ENCODE measurements around the gene SURF4. TPM values are rescaled to one million over a fixed set of nuclear protein-coding genes. Genes with fewer than 3 reads are reported as not detected.
"Not testable (repeated sequence)": the region's sequence is repeated elsewhere in the genome, so short reads cannot be mapped to it uniquely, and the experiment has no call there.

SURF4 gene
- total RNA-seq, 1 experiment from 2014 or later: 171 TPM

GRCh38 chr9:133335924-133336811, 39.7 kb downstream of the SURF4 start, which contains the start of gene SURF6 (continued):
- TF ChIP-seq ATF1 (CRISPR knock-in tag; IDR thresholded peaks at IDR 0.05) (0 out of 2 replicates have a peak, but pooled peaks have one; percentile 65), TP53 (CRISPR knock-in tag; IDR thresholded peaks at IDR 0.05) (peak; percentile 80)

- CTCF ChIA-PET: interaction anchor here (1.0 to 3.7 kb wide), 4 partner anchors 32 to 286 kb away, joined by 3 to 33 read pairs (median 4); no protein-coding TSS in a partner anchor
- Mint-ChIP-seq H3K4me3 (peak overlapping the region; percentile 94), H3K4me1 (peaks cover 24% of the 10 kb centered on the region), H3K36me3 (peaks cover 55% of the 10 kb centered on the region), H3K27ac (peak overlapping the region; percentile 90)
- POLR2A ChIA-PET: interaction anchor here (0.7 kb wide), 2 partner anchors 13 to 175 kb away, joined by 3 to 5 read pairs; partner anchors contain the start of genes MED22 and RPL7A
- not testable (repeated sequence) for DNase-seq (ENCODE audit: low spot score); ATAC-seq; H3K9me3 Mint-ChIP-seq; H3K27me3 Mint-ChIP-seq (ENCODE audit: low read depth)
These were observed 41.0 kb downstream of the SURF4 start for GRCh38 chr9:133334888-133335287.

- Mint-ChIP-seq H3K4me3 (peak overlapping the region; percentile 94), H3K4me1 (peaks cover 24% of the 10 kb centered on the region), H3K36me3 (peaks cover 47% of the 10 kb centered on the region), H3K9me3 (peaks cover under 1% of the 10 kb centered on the region; the same call in 1 of the 2 replicates), H3K27me3 (ENCODE audit: low read depth) (no peaks in the 10 kb centered on the region), H3K27ac (peak overlapping the region; percentile 90)
- POLR2A ChIA-PET: interaction anchor here (0.7 kb wide), 1 partner anchor 14 kb away, joined by 5 read pairs; the partner anchor contains the start of genes MED22 and RPL7A
- DNase-seq (ENCODE audit: low spot score) (peak; percentile 56), ATAC-seq (peak; percentile 43)
- TF ChIP-seq ZNF219 (CRISPR knock-in tag; IDR thresholded peaks at IDR 0.05; ENCODE audit: borderline replicate concordance) (no peak), IRF2 (CRISPR knock-in tag; IDR thresholded peaks at IDR 0.05; ENCODE audit: borderline replicate concordance, low read depth) (no peak), KAT7 (CRISPR knock-in tag; IDR thresholded peaks at IDR 0.05; ENCODE audit: borderline replicate concordance) (no peak), SP1 (CRISPR knock-in tag; conservative IDR thresholded peaks at IDR 0.05) (no peak), ZNF416 (CRISPR knock-in tag; IDR thresholded peaks at IDR 0.05) (no peak), FOXK1 (CRISPR knock-in tag; IDR thresholded peaks at IDR 0.05) (no peak), JUN (CRISPR knock-in tag; IDR thresholded peaks at IDR 0.05) (no peak), NR3C1 (CRISPR knock-in tag; conservative IDR thresholded peaks at IDR 0.05; ENCODE audit: low read depth) (no peak)
- TF ChIP-seq, protein P1, sequence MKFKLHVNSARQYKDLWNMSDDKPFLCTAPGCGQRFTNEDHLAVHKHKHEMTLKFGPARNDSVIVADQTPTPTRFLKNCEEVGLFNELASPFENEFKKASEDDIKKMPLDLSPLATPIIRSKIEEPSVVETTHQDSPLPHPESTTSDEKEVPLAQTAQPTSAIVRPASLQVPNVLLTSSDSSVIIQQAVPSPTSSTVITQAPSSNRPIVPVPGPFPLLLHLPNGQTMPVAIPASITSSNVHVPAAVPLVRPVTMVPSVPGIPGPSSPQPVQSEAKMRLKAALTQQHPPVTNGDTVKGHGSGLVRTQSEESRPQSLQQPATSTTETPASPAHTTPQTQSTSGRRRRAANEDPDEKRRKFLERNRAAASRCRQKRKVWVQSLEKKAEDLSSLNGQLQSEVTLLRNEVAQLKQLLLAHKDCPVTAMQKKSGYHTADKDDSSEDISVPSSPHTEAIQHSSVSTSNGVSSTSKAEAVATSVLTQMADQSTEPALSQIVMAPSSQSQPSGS (CRISPR knock-in tag; IDR thresholded peaks at IDR 0.05; ENCODE audit: borderline replicate concordance, low read depth): no peak
- TF ChIP-seq, protein P2, sequence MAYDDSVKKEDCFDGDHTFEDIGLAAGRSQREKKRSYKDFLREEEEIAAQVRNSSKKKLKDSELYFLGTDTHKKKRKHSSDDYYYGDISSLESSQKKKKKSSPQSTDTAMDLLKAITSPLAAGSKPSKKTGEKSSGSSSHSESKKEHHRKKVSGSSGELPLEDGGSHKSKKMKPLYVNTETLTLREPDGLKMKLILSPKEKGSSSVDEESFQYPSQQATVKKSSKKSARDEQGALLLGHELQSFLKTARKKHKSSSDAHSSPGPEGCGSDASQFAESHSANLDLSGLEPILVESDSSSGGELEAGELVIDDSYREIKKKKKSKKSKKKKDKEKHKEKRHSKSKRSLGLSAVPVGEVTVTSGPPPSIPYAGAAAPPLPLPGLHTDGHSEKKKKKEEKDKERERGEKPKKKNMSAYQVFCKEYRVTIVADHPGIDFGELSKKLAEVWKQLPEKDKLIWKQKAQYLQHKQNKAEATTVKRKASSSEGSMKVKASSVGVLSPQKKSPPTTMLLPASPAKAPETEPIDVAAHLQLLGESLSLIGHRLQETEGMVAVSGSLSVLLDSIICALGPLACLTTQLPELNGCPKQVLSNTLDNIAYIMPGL (CRISPR knock-in tag; IDR thresholded peaks at IDR 0.05): no peak
- TF ChIP-seq, protein P3, sequence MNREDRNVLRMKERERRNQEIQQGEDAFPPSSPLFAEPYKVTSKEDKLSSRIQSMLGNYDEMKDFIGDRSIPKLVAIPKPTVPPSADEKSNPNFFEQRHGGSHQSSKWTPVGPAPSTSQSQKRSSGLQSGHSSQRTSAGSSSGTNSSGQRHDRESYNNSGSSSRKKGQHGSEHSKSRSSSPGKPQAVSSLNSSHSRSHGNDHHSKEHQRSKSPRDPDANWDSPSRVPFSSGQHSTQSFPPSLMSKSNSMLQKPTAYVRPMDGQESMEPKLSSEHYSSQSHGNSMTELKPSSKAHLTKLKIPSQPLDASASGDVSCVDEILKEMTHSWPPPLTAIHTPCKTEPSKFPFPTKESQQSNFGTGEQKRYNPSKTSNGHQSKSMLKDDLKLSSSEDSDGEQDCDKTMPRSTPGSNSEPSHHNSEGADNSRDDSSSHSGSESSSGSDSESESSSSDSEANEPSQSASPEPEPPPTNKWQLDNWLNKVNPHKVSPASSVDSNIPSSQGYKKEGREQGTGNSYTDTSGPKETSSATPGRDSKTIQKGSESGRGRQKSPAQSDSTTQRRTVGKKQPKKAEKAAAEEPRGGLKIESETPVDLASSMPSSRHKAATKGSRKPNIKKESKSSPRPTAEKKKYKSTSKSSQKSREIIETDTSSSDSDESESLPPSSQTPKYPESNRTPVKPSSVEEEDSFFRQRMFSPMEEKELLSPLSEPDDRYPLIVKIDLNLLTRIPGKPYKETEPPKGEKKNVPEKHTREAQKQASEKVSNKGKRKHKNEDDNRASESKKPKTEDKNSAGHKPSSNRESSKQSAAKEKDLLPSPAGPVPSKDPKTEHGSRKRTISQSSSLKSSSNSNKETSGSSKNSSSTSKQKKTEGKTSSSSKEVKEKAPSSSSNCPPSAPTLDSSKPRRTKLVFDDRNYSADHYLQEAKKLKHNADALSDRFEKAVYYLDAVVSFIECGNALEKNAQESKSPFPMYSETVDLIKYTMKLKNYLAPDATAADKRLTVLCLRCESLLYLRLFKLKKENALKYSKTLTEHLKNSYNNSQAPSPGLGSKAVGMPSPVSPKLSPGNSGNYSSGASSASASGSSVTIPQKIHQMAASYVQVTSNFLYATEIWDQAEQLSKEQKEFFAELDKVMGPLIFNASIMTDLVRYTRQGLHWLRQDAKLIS (CRISPR knock-in tag; IDR thresholded peaks at IDR 0.05; ENCODE audit: borderline replicate concordance): no peak
- CTCF ChIA-PET: interaction anchor here (1.0 to 3.7 kb wide), 5 partner anchors 8 to 286 kb away, joined by 3 to 33 read pairs (median 5); no protein-coding TSS in a partner anchor
These were observed 41.7 kb downstream of the SURF4 start for GRCh38 chr9:133334161-133334560.
